IMR-90 (cell line): ENCODE measurements around the gene NR4A3. TPM values are rescaled to one million over a fixed set of nuclear protein-coding genes. Genes with fewer than 3 reads are reported as not detected.

ENCODE experiments used
- ATAC-seq: fragments of 200-7000 bp; cut with Tn5 transposase; 2 replicates; pipeline ENCODE4 v1.9.1; 2020; ENCODE audit warnings: low read depth, mild to moderate bottlenecking, moderate library complexity
- BruUV-seq: library from RNA; stranded (reverse); fragments of 400-500 nt; replicated peaks from 2 replicates; lab custom pipeline; 2021; lab: Mats Ljungman, UMichigan
- CTCF ChIA-PET: fragments of 300-600 bp; formaldehyde crosslinking; extraction: SDS; loops from one replicate; lab custom pipeline; 2021; ENCODE audit warnings: antibody characterized with exemption; lab: Yijun Ruan, JAX
- POLR2A ChIA-PET: fragments of 300-600 bp; sonication (Branson Sonifier 250); formaldehyde crosslinking; loops from one replicate; lab custom pipeline; 2022; ENCODE audit warnings: antibody characterized with exemption; ENCODE audit not compliant: unreplicated experiment; lab: Charles Lee
- DNase-seq: peaks from one replicate; pipeline ENCODE4 v3.0.0; 2013
- H2AFZ ChIP-seq: replicated peaks from 2 replicates; pipeline ENCODE3; 2013; ENCODE audit warnings: low read length, mild to moderate bottlenecking; ENCODE audit not compliant: poor library complexity
- H2AK5ac ChIP-seq: 2 replicates; pipeline ENCODE4 v1.6.1; 2013; ENCODE audit warnings: low read depth, low read length, inconsistent platforms
- H2AK9ac ChIP-seq: replicated peaks from 2 replicates; pipeline ENCODE3; 2013; ENCODE audit warnings: mild to moderate bottlenecking, low read depth, low read length, moderate library complexity; ENCODE audit not compliant: poor library complexity
- H2BK120ac ChIP-seq: 2 replicates; pipeline ENCODE4 v1.6.1; 2013; ENCODE audit warnings: low read depth, low read length, inconsistent platforms
- H2BK15ac ChIP-seq: 3 replicates; pipeline ENCODE4 v1.6.1; 2013; ENCODE audit warnings: low read depth, low read length, inconsistent platforms
- H2BK20ac ChIP-seq: 2 replicates; pipeline ENCODE4 v1.6.1; 2013; ENCODE audit warnings: low read depth, mild to moderate bottlenecking, inconsistent platforms, low read length, moderate library complexity
- H2BK5ac ChIP-seq: 2 replicates; pipeline ENCODE4 v1.6.1; 2013; ENCODE audit warnings: mild to moderate bottlenecking, low read depth, low read length, inconsistent platforms; ENCODE audit not compliant: poor library complexity, severe bottlenecking
- H3K14ac ChIP-seq: replicated peaks from 2 replicates; pipeline ENCODE4 v1.6.1; 2013; ENCODE audit warnings: low read depth, low read length, inconsistent platforms
- H3K18ac ChIP-seq: 2 replicates; pipeline ENCODE4 v1.6.1; 2013; ENCODE audit warnings: low read depth, low read length, control low read depth
- H3K23ac ChIP-seq: 2 replicates; pipeline ENCODE4 v1.6.1; 2013; ENCODE audit warnings: low read depth, low read length, inconsistent platforms
- H3K27ac ChIP-seq: 2 replicates; pipeline ENCODE4 v1.5.1; 2013; ENCODE audit warnings: mild to moderate bottlenecking, control low read depth, low read length; ENCODE audit not compliant: insufficient read depth
- H3K27me3 ChIP-seq: 2 replicates; pipeline ENCODE4 v1.6.1; 2013; ENCODE audit warnings: low read length; ENCODE audit not compliant: control insufficient read depth, insufficient read depth
- H3K36me3 ChIP-seq: 2 replicates; pipeline ENCODE4 v1.6.1; 2013; ENCODE audit warnings: low read length, mixed read lengths; ENCODE audit not compliant: control insufficient read depth, insufficient read depth
- H3K4ac ChIP-seq: 2 replicates; pipeline ENCODE4 v1.6.1; 2013; ENCODE audit warnings: low read depth, low read length, inconsistent platforms
- H3K4me1 ChIP-seq: 2 replicates; pipeline ENCODE4 v1.6.1; 2013; ENCODE audit warnings: low read length, mixed read lengths; ENCODE audit not compliant: control insufficient read depth, insufficient read depth
- H3K4me2 ChIP-seq: 2 replicates; pipeline ENCODE4 v1.6.1; 2013; ENCODE audit warnings: low read depth, mild to moderate bottlenecking, control low read depth, low read length, moderate library complexity
- H3K4me3 ChIP-seq: 2 replicates; pipeline ENCODE4 v1.5.1; 2013; ENCODE audit warnings: low read depth, mild to moderate bottlenecking, control low read depth, low read length, moderate library complexity; ENCODE audit not compliant: insufficient read depth
- H3K56ac ChIP-seq: 2 replicates; pipeline ENCODE4 v1.6.1; 2013; ENCODE audit warnings: low read length, inconsistent platforms; ENCODE audit not compliant: insufficient read depth; ENCODE audit errors: extremely low read depth
- H3K79me1 ChIP-seq, 2 experiments: 2 replicates each; pipeline ENCODE4 v1.6.1; 2013; ENCODE audit warnings: low read length in 2 of 2, inconsistent platforms in 1 of 2, low read depth in 1 of 2
- H3K9ac ChIP-seq: 2 replicates; pipeline ENCODE4 v1.6.1; 2013; ENCODE audit warnings: low read depth, low read length, control low read depth
- H3K9me1 ChIP-seq: 2 replicates; pipeline ENCODE4 v1.6.1; 2013; ENCODE audit warnings: low read length, inconsistent platforms; ENCODE audit not compliant: insufficient read depth
- H3K9me3 ChIP-seq: 2 replicates; pipeline ENCODE4 v1.6.1; 2013; ENCODE audit warnings: low read length; ENCODE audit not compliant: control insufficient read depth, insufficient read depth
- H4K20me1 ChIP-seq: 2 replicates; pipeline ENCODE4 v1.6.1; 2013; ENCODE audit warnings: low read length, inconsistent platforms; ENCODE audit not compliant: insufficient read depth
- H4K5ac ChIP-seq: 2 replicates; pipeline ENCODE4 v1.6.1; 2013; ENCODE audit warnings: mild to moderate bottlenecking, low read depth, low read length, control low read depth
- H4K8ac ChIP-seq, 2 experiments: 2 replicates each; pipeline ENCODE4 v1.6.1; 2013; ENCODE audit warnings: low read depth in 2 of 2, low read length in 2 of 2, control low read depth in 1 of 2, inconsistent platforms in 1 of 2
- H4K91ac ChIP-seq: 2 replicates; pipeline ENCODE4 v1.6.1; 2013; ENCODE audit warnings: low read depth, low read length, inconsistent platforms; ENCODE audit not compliant: insufficient read depth
- BHLHE40 ChIP-seq: fragments of 150-350 bp; IDR thresholded peaks from 2 replicates; pipeline ENCODE4 v1.6.1; 2016; ENCODE audit warnings: mild to moderate bottlenecking, low read depth, low read length
- CEBPB ChIP-seq: IDR thresholded peaks from 2 replicates; pipeline ENCODE4 v1.6.1; 2012; ENCODE audit warnings: low read depth, low read length, improper control_type of control experiment
- FOS ChIP-seq: fragments of 150-350 bp; IDR thresholded peaks from 2 replicates; pipeline ENCODE4 v1.6.1; 2016; ENCODE audit warnings: low read depth, low read length
- MAFK ChIP-seq: IDR thresholded peaks from 2 replicates; pipeline ENCODE4 v1.6.1; 2012; ENCODE audit warnings: low read depth, low read length, improper control_type of control experiment
- MAZ ChIP-seq: IDR thresholded peaks from 2 replicates; pipeline ENCODE4 v1.6.1; 2012; ENCODE audit warnings: low read depth, mild to moderate bottlenecking, low read length, improper control_type of control experiment, moderate library complexity, borderline replicate concordance
- MXI1 ChIP-seq: IDR thresholded peaks from 2 replicates; pipeline ENCODE4 v1.6.1; 2012; ENCODE audit warnings: low read depth, mild to moderate bottlenecking, low read length, moderate library complexity, borderline replicate concordance
- NFE2L2 ChIP-seq: fragments of 150-350 bp; IDR thresholded peaks from 2 replicates; pipeline ENCODE4 v1.6.1; 2016; ENCODE audit warnings: low read depth, mild to moderate bottlenecking, low read length
- RCOR1 ChIP-seq: IDR thresholded peaks from 2 replicates; pipeline ENCODE4 v1.6.1; 2012; ENCODE audit warnings: mild to moderate bottlenecking, low read length, improper control_type of control experiment; ENCODE audit not compliant: insufficient replicate concordance
- SMC3 ChIP-seq: fragments of 150-350 bp; IDR thresholded peaks from 2 replicates; pipeline ENCODE4 v1.6.1; 2016; ENCODE audit warnings: low read depth, mild to moderate bottlenecking, antibody characterized with exemption, low read length, moderate library complexity
- WGBS, 2 experiments: methylation state at CpG; one replicate each; pipeline versions ENCODE4 v1.1.5 to v1.1.7; 2013; ENCODE audit warnings: missing lambda C conversion rate in 2 of 2; ENCODE audit not compliant: insufficient read length in 1 of 2; ENCODE audit errors: extremely low coverage in 2 of 2; 5-methylcytosine and 5-hydroxymethylcytosine counted together
- dilution Hi-C: fragments of 300-500 bp; cut with HindIII; formaldehyde crosslinking; loops from one replicate; pipeline ENCODE4 v1.14.3; 2018; ENCODE audit warnings: low sequenced_read_pairs; ENCODE audit not compliant: unreplicated experiment
- in situ Hi-C: fragments of 300-500 bp; cut with MboI; formaldehyde crosslinking; loops from 3 replicates; pipeline ENCODE4 v1.14.3; 2019; ENCODE audit warnings: low sequenced_read_pairs, inconsistent platforms, mixed read lengths
- intact Hi-C: fragments of 100-400 bp; cut with micrococcal nuclease; formaldehyde crosslinking; loops from 2 replicates; pipeline ENCODE4 v1.10.0; 2022
- polyA plus RNA-seq, 3 experiments: library from polyadenylated mRNA; depleted of rRNA; stranded (reverse); fragments of >200 nt; gene quantifications; 2 replicates each; pipeline ENCODE4 v1.2.3, GENCODE V29; 2012; ENCODE audit warnings: low replicate concordance in 1 of 3
- total RNA-seq: library from RNA; depleted of rRNA; stranded (reverse); fragments of >200 nt; gene quantifications from 2 replicates; pipeline ENCODE4 v1.2.3, GENCODE V29; 2012
- TF ChIP-seq, protein P1 (sequence below): conservative IDR thresholded peaks from 2 replicates; pipeline ENCODE4 v1.5.1; 2012; ENCODE audit warnings: mild to moderate bottlenecking, low read depth, low read length, improper control_type of control experiment
- TF ChIP-seq, protein P2 (sequence below): fragments of 150-350 bp; IDR thresholded peaks from 2 replicates; pipeline ENCODE4 v1.6.1; 2016; ENCODE audit warnings: low read depth, mild to moderate bottlenecking, low read length, moderate library complexity, borderline replicate concordance
- TF ChIP-seq, protein P3 (sequence below): fragments of 150-350 bp; IDR thresholded peaks from 2 replicates; pipeline ENCODE4 v1.6.1; 2017; ENCODE audit warnings: mild to moderate bottlenecking, antibody characterized with exemption, low read length, low read depth

NR4A3 gene
- total and polyA plus RNA-seq, 2 of the 4 experiments (the other 2 are of a cell fraction), result 0.27 to 0.54 TPM

DNA sequence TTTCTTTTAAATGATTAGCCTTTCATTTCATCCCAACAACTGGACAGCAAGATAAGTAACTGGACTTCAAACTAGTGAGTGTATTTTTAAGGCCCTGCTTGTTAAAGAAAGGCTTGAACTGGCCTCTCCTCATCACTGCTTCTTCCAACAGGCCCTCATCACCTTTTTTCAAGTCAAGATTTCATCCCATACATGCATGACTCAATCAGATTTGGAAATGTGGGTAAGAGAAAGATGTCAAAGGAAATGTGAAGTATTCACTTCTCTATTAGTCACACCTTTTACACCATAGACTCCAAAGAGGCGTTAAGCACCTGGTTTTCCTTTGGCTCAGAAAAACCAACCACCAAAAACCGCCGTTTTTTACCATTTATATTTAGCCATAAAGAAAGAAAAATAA is 4.9 kb downstream of the NR4A3 start:
- Histone ChIP-seq H3K4ac (no peak overlapping the region), H3K9me3 (no peaks in the 10 kb centered on the region), H2AK5ac (no peak overlapping the region), H3K56ac (no peak overlapping the region), H3K9ac (no peak overlapping the region), H2BK120ac (no peak overlapping the region), H3K4me2 (no peak overlapping the region), H2BK5ac (no peak overlapping the region), H2BK20ac (no peak overlapping the region), H4K91ac (no peak overlapping the region), H3K14ac (no peak overlapping the region), H3K27me3 (no peaks in the 10 kb centered on the region), H2AFZ (no peak overlapping the region), H3K23ac (no peak overlapping the region), H3K27ac (no peak overlapping the region), H2BK15ac (no peak overlapping the region), H2AK9ac (no peak overlapping the region), H3K4me3 (no peak overlapping the region), H3K9me1 (no peaks in the 10 kb centered on the region; the same call in 1 of the 2 replicates), H3K36me3 (peaks cover 8% of the 10 kb centered on the region), H3K79me1 (peaks cover 0 to 14% of the 10 kb centered on the region in 2 experiments; a peak in 1 of 4 replicates), H3K18ac (no peak overlapping the region), H4K8ac (no peak overlapping the region), H4K20me1 (no peaks in the 10 kb centered on the region; the same call in 1 of the 2 replicates), H4K5ac (no peak overlapping the region), H3K4me1 (no peaks in the 10 kb centered on the region)
- ATAC-seq (no peak), DNase-seq (no peak)
- dilution Hi-C loops, result no loop called here
- TF ChIP-seq RCOR1, result no peak
- TF ChIP-seq CEBPB, result no peak
- TF ChIP-seq SMC3, result no peak
- TF ChIP-seq BHLHE40, result no peak
- no peak for TF ChIP-seq MAZ
- no peak for TF ChIP-seq MAFK
- TF ChIP-seq, protein P1, sequence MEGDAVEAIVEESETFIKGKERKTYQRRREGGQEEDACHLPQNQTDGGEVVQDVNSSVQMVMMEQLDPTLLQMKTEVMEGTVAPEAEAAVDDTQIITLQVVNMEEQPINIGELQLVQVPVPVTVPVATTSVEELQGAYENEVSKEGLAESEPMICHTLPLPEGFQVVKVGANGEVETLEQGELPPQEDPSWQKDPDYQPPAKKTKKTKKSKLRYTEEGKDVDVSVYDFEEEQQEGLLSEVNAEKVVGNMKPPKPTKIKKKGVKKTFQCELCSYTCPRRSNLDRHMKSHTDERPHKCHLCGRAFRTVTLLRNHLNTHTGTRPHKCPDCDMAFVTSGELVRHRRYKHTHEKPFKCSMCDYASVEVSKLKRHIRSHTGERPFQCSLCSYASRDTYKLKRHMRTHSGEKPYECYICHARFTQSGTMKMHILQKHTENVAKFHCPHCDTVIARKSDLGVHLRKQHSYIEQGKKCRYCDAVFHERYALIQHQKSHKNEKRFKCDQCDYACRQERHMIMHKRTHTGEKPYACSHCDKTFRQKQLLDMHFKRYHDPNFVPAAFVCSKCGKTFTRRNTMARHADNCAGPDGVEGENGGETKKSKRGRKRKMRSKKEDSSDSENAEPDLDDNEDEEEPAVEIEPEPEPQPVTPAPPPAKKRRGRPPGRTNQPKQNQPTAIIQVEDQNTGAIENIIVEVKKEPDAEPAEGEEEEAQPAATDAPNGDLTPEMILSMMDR, result no peak
- TF ChIP-seq NFE2L2, result no peak
- TF ChIP-seq MXI1, result no peak
- no peak for TF ChIP-seq FOS
- TF ChIP-seq, protein P2, sequence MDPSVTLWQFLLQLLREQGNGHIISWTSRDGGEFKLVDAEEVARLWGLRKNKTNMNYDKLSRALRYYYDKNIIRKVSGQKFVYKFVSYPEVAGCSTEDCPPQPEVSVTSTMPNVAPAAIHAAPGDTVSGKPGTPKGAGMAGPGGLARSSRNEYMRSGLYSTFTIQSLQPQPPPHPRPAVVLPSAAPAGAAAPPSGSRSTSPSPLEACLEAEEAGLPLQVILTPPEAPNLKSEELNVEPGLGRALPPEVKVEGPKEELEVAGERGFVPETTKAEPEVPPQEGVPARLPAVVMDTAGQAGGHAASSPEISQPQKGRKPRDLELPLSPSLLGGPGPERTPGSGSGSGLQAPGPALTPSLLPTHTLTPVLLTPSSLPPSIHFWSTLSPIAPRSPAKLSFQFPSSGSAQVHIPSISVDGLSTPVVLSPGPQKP, result no peak
- TF ChIP-seq, protein P3, sequence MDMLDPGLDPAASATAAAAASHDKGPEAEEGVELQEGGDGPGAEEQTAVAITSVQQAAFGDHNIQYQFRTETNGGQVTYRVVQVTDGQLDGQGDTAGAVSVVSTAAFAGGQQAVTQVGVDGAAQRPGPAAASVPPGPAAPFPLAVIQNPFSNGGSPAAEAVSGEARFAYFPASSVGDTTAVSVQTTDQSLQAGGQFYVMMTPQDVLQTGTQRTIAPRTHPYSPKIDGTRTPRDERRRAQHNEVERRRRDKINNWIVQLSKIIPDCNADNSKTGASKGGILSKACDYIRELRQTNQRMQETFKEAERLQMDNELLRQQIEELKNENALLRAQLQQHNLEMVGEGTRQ, result no peak; the same call in 1 of the 2 replicates
- POLR2A ChIA-PET, result no interaction called here
- intact Hi-C loops, result no loop called here
- in situ Hi-C loops, result loop anchor here (25.0 kb wide), 1 partner anchor 964 kb away; no protein-coding TSS in a partner anchor
- no TSS peak for BruUV-seq
- WGBS, 2 experiments, result no CpG with 5 or more reads among the region's 3 CpGs
- CTCF ChIA-PET, result no interaction called here
